K562 (cell line): ENCODE measurements around the gene RGS7. TPM values are rescaled to one million over a fixed set of nuclear protein-coding genes. Genes with fewer than 3 reads are reported as not detected.

ENCODE experiments used
- ATAC-seq: fragments of 200-7000 bp; cut with Tn5 transposase; 3 replicates; pipeline ENCODE4 v1.9.1; 2020; ENCODE audit warnings: moderate library complexity
- BruUV-seq: library from RNA; stranded (reverse); fragments of 400-500 nt; replicated peaks from 2 replicates; lab custom pipeline; 2021; lab: Mats Ljungman, UMichigan
- CTCF ChIA-PET: fragments of 300-600 bp; formaldehyde crosslinking; extraction: SDS; loops from one replicate; lab custom pipeline; 2021; ENCODE audit warnings: low intra/inter-chr PET ratio; lab: Yijun Ruan, JAX
- POLR2A ChIA-PET: fragments of 300-600, 350-650 bp; sonication (Branson Sonifier 250); formaldehyde crosslinking; extraction: SDS; loops from one replicate; lab custom pipeline; 2021; ENCODE audit warnings: antibody characterized with exemption, inconsistent platforms; lab: Yijun Ruan, JAX
- DNase-seq, 4 experiments: peaks; one replicate each; pipeline versions ENCODE4 v3.0.0 to v3.0.0-alpha.2; 2011 to 2018; ENCODE audit warnings: low spot score in 3 of 4, mixed read lengths in 3 of 4; ENCODE audit errors: extremely low read depth in 1 of 4
- FAIRE-seq: peaks from 2 replicates; lab custom pipeline; 2011; peaks lifted over from hg19 to GRCh38; lab: Jason Lieb, UNC
- H2AFZ ChIP-seq: 2 replicates; pipeline ENCODE4 v1.6.0; 2011; ENCODE audit warnings: low read depth, low read length, control low read depth, inconsistent platforms
- H3K27ac ChIP-seq: fragments of 200-600 bp; 3 replicates; pipeline ENCODE4 v1.8.0; 2011; ENCODE audit warnings: low read depth, mild to moderate bottlenecking, control low read depth, inconsistent platforms, low read length, moderate library complexity, mixed read lengths; ENCODE audit errors: extremely low read depth
- H3K27me3 ChIP-seq, 2 experiments: fragments of 300-600 bp in 1 of 2; 2 replicates in 1 of 2; 3 replicates in 1 of 2; pipeline versions ENCODE4 v1.6.0 to v1.8.0; 2011; ENCODE audit warnings: inconsistent platforms in 2 of 2, low read length in 2 of 2, mild to moderate bottlenecking in 1 of 2, mixed read lengths in 1 of 2, moderate library complexity in 1 of 2; ENCODE audit not compliant: control insufficient read depth in 2 of 2, insufficient read depth in 2 of 2
- H3K36me3 ChIP-seq: fragments of 300-600 bp; 3 replicates; pipeline ENCODE4 v1.8.0; 2011; ENCODE audit warnings: mild to moderate bottlenecking, low read length, inconsistent platforms; ENCODE audit not compliant: control insufficient read depth, insufficient read depth
- H3K4me1 ChIP-seq, 2 experiments: fragments of 200-600 bp in 1 of 2; replicated peaks in 1 of 2; 2 replicates in 1 of 2; 3 replicates in 1 of 2; pipeline versions ENCODE4 v1.5.1 to v1.8.0; 2011; ENCODE audit warnings: inconsistent platforms in 2 of 2, low read length in 2 of 2, mild to moderate bottlenecking in 1 of 2, mixed read lengths in 1 of 2, moderate library complexity in 1 of 2; ENCODE audit not compliant: control insufficient read depth in 2 of 2, insufficient read depth in 2 of 2
- H3K4me2 ChIP-seq: 2 replicates; pipeline ENCODE4 v1.6.1; 2011; ENCODE audit warnings: low read length, control low read depth, inconsistent platforms, mixed read lengths; ENCODE audit not compliant: insufficient read depth
- H3K4me3 ChIP-seq: fragments of 200-600 bp; sonication (generic), shearing (Covaris generic); 2 replicates; pipeline ENCODE4 v1.5.1; 2016; ENCODE audit warnings: control low read depth, inconsistent platforms
- H3K79me2 ChIP-seq: fragments of 200-600 bp; 3 replicates; pipeline ENCODE4 v1.8.0; 2011; ENCODE audit warnings: low read length, inconsistent platforms; ENCODE audit not compliant: control insufficient read depth, insufficient read depth
- H3K9ac ChIP-seq, 2 experiments: 2 replicates each; pipeline versions ENCODE4 v1.6.0 to v1.6.1; 2011; ENCODE audit warnings: low read depth in 2 of 2, low read length in 2 of 2, control low read depth in 1 of 2, inconsistent platforms in 1 of 2, mild to moderate bottlenecking in 1 of 2, mixed read lengths in 1 of 2; ENCODE audit not compliant: insufficient read depth in 1 of 2
- H3K9me1 ChIP-seq: one replicate; pipeline ENCODE4 v1.6.0; 2011; ENCODE audit warnings: inconsistent platforms, mild to moderate bottlenecking, low read length, moderate library complexity; ENCODE audit not compliant: control insufficient read depth, insufficient read depth
- H3K9me3 ChIP-seq: replicated peaks from 2 replicates; pipeline ENCODE4 v1.5.1; 2011; ENCODE audit warnings: low read depth, low read length, inconsistent platforms; ENCODE audit not compliant: control insufficient read depth, insufficient read depth
- H4K20me1 ChIP-seq: replicated peaks from 2 replicates; pipeline ENCODE4 v1.6.1; 2011; ENCODE audit warnings: low read length, inconsistent platforms, mixed read lengths; ENCODE audit not compliant: control insufficient read depth, insufficient read depth
- E2F8 ChIP-seq: fragments of 450-650 bp; IDR thresholded peaks from 2 replicates; pipeline ENCODE4 v1.7.1; 2018; ENCODE audit warnings: mild to moderate bottlenecking, low read depth; ENCODE audit not compliant: partially characterized antibody
- ELK1 ChIP-seq: sonication (generic); formaldehyde crosslinking; IDR thresholded peaks from 2 replicates; pipeline ENCODE4 v1.8.1; 2022; ENCODE audit warnings: missing genetic modification reagents
- FOXK2 ChIP-seq, 2 experiments: fragments of 450-650 bp; IDR thresholded peaks in 1 of 2; conservative IDR thresholded peaks in 1 of 2; 2 replicates each; pipeline ENCODE4 v1.6.1; 2016; ENCODE audit warnings: low read depth in 2 of 2, mild to moderate bottlenecking in 1 of 2
- IRF9 ChIP-seq: fragments of 450-650 bp; IDR thresholded peaks from 2 replicates; pipeline ENCODE4 v1.6.1; 2016; ENCODE audit warnings: missing biosample characterization, missing genetic modification characterization
- PML ChIP-seq: IDR thresholded peaks from 2 replicates; pipeline ENCODE4 v1.6.1; 2012; ENCODE audit warnings: low read length, inconsistent platforms
- RBM22 ChIP-seq: fragments of 200-400 bp; formaldehyde crosslinking; IDR thresholded peaks from 2 replicates; pipeline ENCODE4 v1.6.1; 2018; ENCODE audit warnings: low read length, low read depth; ENCODE audit not compliant: poor library complexity, severe bottlenecking
- RBM39 ChIP-seq: fragments of 200-400 bp; formaldehyde crosslinking; optimal IDR thresholded peaks from 2 replicates; pipeline ENCODE3; 2018; ENCODE audit warnings: low read depth, low read length
- SIN3A ChIP-seq, 2 experiments: fragments of 150-350 bp in 1 of 2; IDR thresholded peaks; 2 replicates each; pipeline ENCODE4 v1.6.1; 2011 to 2016; ENCODE audit warnings: borderline replicate concordance in 2 of 2, low read depth in 2 of 2, low read length in 2 of 2, mild to moderate bottlenecking in 2 of 2, moderate library complexity in 2 of 2; ENCODE audit not compliant: control insufficient read depth in 1 of 2
- TGIF2 ChIP-seq: sonication (generic); formaldehyde crosslinking; IDR thresholded peaks from 2 replicates; pipeline ENCODE4 v1.8.1; 2022; ENCODE audit warnings: mild to moderate bottlenecking, missing genetic modification reagents, moderate library complexity
- ZNF311 ChIP-seq: fragments of 250-450 bp; sonication (Bioruptor Pico); IDR thresholded peaks from 2 replicates; pipeline ENCODE4 v1.4.0; 2020; ENCODE audit warnings: mild to moderate bottlenecking, moderate library complexity
- ZNF384 ChIP-seq: IDR thresholded peaks from 2 replicates; pipeline ENCODE4 v1.6.1; 2012; ENCODE audit warnings: low read depth, low read length, improper control_type of control experiment
- ZNF57 ChIP-seq: fragments of 450-650 bp; formaldehyde crosslinking; IDR thresholded peaks from 2 replicates; pipeline ENCODE4 v1.4.0; 2020; ENCODE audit warnings: mild to moderate bottlenecking, moderate library complexity
- WGBS: fragments of 100-300 bp; shearing (Covaris generic); methylation state at CpG from one replicate; pipeline ENCODE4 v1.1.6; 2016; ENCODE audit warnings: low coverage, mixed read lengths; ENCODE audit not compliant: insufficient coverage; ENCODE audit errors: missing lambda C conversion rate; 5-methylcytosine and 5-hydroxymethylcytosine counted together
- in situ Hi-C: fragments of 300-500 bp; cut with MboI; formaldehyde crosslinking; loops from 4 replicates; pipeline ENCODE4 v1.15.0; 2018; ENCODE audit warnings: inconsistent platforms, mixed read lengths
- intact Hi-C: fragments of 100-400 bp; cut with micrococcal nuclease; formaldehyde crosslinking; loops from 2 replicates; pipeline ENCODE4 v1.14.2; 2022
- polyA plus RNA-seq, 8 experiments: library from polyadenylated mRNA; depleted of rRNA in 4 of 8; stranded (reverse) in 5 of 8; unstranded in 3 of 8; fragments of >200 nt; fragmentation: Nextera tagmentation in 2 of 8; fragmentation: Illumina TruSeq in 1 of 8; extraction: Ambion mirVana in 2 of 8; extraction: Trizol in 1 of 8; gene quantifications; 2 replicates each; pipeline versions ENCODE4 v1.2.1 to v1.2.3, GENCODE V29; 2011 to 2014; ENCODE audit warnings: inconsistent platforms in 1 of 8, missing spikeins in 1 of 8
- total RNA-seq, 7 experiments: library from RNA; depleted of rRNA in 6 of 7; stranded (reverse); fragments of >200 nt in 6 of 7; fragmentation: Illumina TruSeq in 2 of 7; extraction: Trizol in 2 of 7; gene quantifications; 2 replicates each; pipeline versions ENCODE4 v1.2.1 to v1.2.3, GENCODE V29; 2011 to 2021; ENCODE audit warnings: low replicate concordance in 1 of 7

The RGS7 gene
- total and polyA plus RNA-seq, 9 of the 15 experiments (the other 6 are each of a cell fraction or from before 2014, with no cell fraction given), result not detected

GRCh38 chr1:241357366-241358340 lies 648 bp upstream of the RGS7 start:
- no peaks in the 10 kb centered on the region; the same call in 1 of the 2 replicates for H3K9me3 ChIP-seq
- H3K27ac ChIP-seq, result no peak overlapping the region
- H3K4me1 ChIP-seq, result peaks cover 0 to 6% of the 10 kb centered on the region in 2 experiments; a peak in 1 of 5 replicates
- no TSS peak for BruUV-seq
- intact Hi-C loops (no loop called here), in situ Hi-C loops (no loop called here)
- no peak overlapping the region for H3K4me2 ChIP-seq
- no peak overlapping the region for H3K9ac ChIP-seq
- no peak overlapping the region for H3K4me3 ChIP-seq
- WGBS, result 26% methylated on average over 29 of the region's 33 CpGs
- H3K9me1 ChIP-seq, result no peaks in the 10 kb centered on the region
- ATAC-seq (no peak), FAIRE-seq (no peak), DNase-seq (no peak)
- H3K27me3 ChIP-seq, result no peaks in the 10 kb centered on the region
- no peaks in the 10 kb centered on the region for H3K36me3 ChIP-seq
- ChIA-PET CTCF (no interaction called here), POLR2A (no interaction called here)
- H4K20me1 ChIP-seq, result no peaks in the 10 kb centered on the region
- H3K79me2 ChIP-seq, result no peaks in the 10 kb centered on the region
- no peak overlapping the region for H2AFZ ChIP-seq
- no peak for TF ChIP-seq PML
- TF ChIP-seq ZNF384, result no peak
- TF ChIP-seq ELK1 (CRISPR knock-in tag), result no peak
- no peak for TF ChIP-seq SIN3A (IDR thresholded peaks at IDR 0.05; ENCODE audit: borderline replicate concordance in 2 of 2, control insufficient read depth in 1 of 2, low read depth in 2 of 2, low read length in 2 of 2)
- TF ChIP-seq IRF9 (tag), result no peak
- no peak for TF ChIP-seq ZNF57 (CRISPR knock-in tag)
- no peak for TF ChIP-seq RBM22
- TF ChIP-seq TGIF2 (CRISPR knock-in tag), result no peak
- no peak for TF ChIP-seq ZNF311 (CRISPR knock-in tag)
- TF ChIP-seq FOXK2 (conservative IDR thresholded peaks at IDR 0.05 in 1 of 2, IDR thresholded peaks at IDR 0.05 in 1 of 2; ENCODE audit: low read depth in 2 of 2), result no peak
- no peak for TF ChIP-seq RBM39
- TF ChIP-seq E2F8, result no peak
